ENCODE data around the gene SLC2A6.
A peak's percentile ranks its signal among the peaks of the same experiment; 100 is the strongest.

Gene SLC2A6

GRCh38 chr9:133521122-133522072 lies 42.5 kb upstream of the SLC2A6 start:
- no peaks in the 10 kb centered on the region for H3K79me2 ChIP-seq (ENCODE audit: insufficient read depth, low read length)
- peak overlapping the region; percentile 13 for H3K4me3 ChIP-seq (ENCODE audit: low read length, poor library complexity, severe bottlenecking)
- no peaks in the 10 kb centered on the region for H3K27me3 ChIP-seq (ENCODE audit: insufficient read depth, low read length, poor library complexity, severe bottlenecking)
- TF ChIP-seq EZH2phosphoT487 (IDR thresholded peaks at IDR 0.05; ENCODE audit: borderline replicate concordance) (no peak), CTCF (conservative IDR thresholded peaks at IDR 0.05; ENCODE audit: low read length) (no peak)
- H3K4me2 ChIP-seq (ENCODE audit: low read depth, low read length, poor library complexity, severe bottlenecking): peak overlapping the region; percentile 61
- H3K4me1 ChIP-seq (ENCODE audit: insufficient read depth, low read length, poor library complexity, severe bottlenecking): peaks cover 36% of the 10 kb centered on the region
- H3F3A ChIP-seq (ENCODE audit: low read depth): no peaks in the 10 kb centered on the region
- H3K9me2 ChIP-seq (replicated peaks; ENCODE audit: low read depth, low read length): no peaks in the 10 kb centered on the region
- no peaks in the 10 kb centered on the region for H4K20me1 ChIP-seq (ENCODE audit: insufficient read depth, low read length, poor library complexity, severe bottlenecking)
- no peak overlapping the region for H2AFZ ChIP-seq (ENCODE audit: low read length)
- no peaks in the 10 kb centered on the region for H3K9me3 ChIP-seq (ENCODE audit: insufficient read depth, low read depth, low read length)
- H3K9ac ChIP-seq (ENCODE audit: low read depth, low read length, poor library complexity, severe bottlenecking): peak overlapping the region; percentile 51
- no peaks in the 10 kb centered on the region for H3K36me3 ChIP-seq (ENCODE audit: insufficient read depth, low read length)

GRCh38 chr9:133520121-133520835 lies 41.4 kb upstream of the SLC2A6 start:
- Histone ChIP-seq H3K9me2 (replicated peaks; ENCODE audit: low read depth, low read length) (no peaks in the 10 kb centered on the region), H3K4me2 (ENCODE audit: low read depth, low read length, poor library complexity, severe bottlenecking) (no peak overlapping the region), H3K4me3 (ENCODE audit: low read length, poor library complexity, severe bottlenecking) (no peak overlapping the region), H3K4me1 (ENCODE audit: insufficient read depth, low read length, poor library complexity, severe bottlenecking) (peaks cover 28% of the 10 kb centered on the region), H3F3A (ENCODE audit: low read depth) (no peaks in the 10 kb centered on the region), H3K9ac (ENCODE audit: low read depth, low read length, poor library complexity, severe bottlenecking) (no peak overlapping the region), H2AFZ (ENCODE audit: low read length) (no peak overlapping the region), H3K36me3 (ENCODE audit: insufficient read depth, low read length) (no peaks in the 10 kb centered on the region), H3K9me3 (ENCODE audit: insufficient read depth, low read depth, low read length) (no peaks in the 10 kb centered on the region), H4K20me1 (ENCODE audit: insufficient read depth, low read length, poor library complexity, severe bottlenecking) (no peaks in the 10 kb centered on the region), H3K79me2 (ENCODE audit: insufficient read depth, low read length) (no peaks in the 10 kb centered on the region), H3K27me3 (ENCODE audit: insufficient read depth, low read length, poor library complexity, severe bottlenecking) (no peaks in the 10 kb centered on the region)
- TF ChIP-seq CTCF (conservative IDR thresholded peaks at IDR 0.05; ENCODE audit: low read length) (no peak), EZH2phosphoT487 (IDR thresholded peaks at IDR 0.05; ENCODE audit: borderline replicate concordance) (no peak)

- Histone ChIP-seq H3K27me3 (ENCODE audit: insufficient read depth, low read length, poor library complexity, severe bottlenecking) (no peaks in the 10 kb centered on the region), H4K20me1 (ENCODE audit: insufficient read depth, low read length, poor library complexity, severe bottlenecking) (no peaks in the 10 kb centered on the region), H3K36me3 (ENCODE audit: insufficient read depth, low read length) (no peaks in the 10 kb centered on the region), H3K9me3 (ENCODE audit: insufficient read depth, low read depth, low read length) (no peaks in the 10 kb centered on the region), H3K4me2 (ENCODE audit: low read depth, low read length, poor library complexity, severe bottlenecking) (no peak overlapping the region), H3K4me3 (ENCODE audit: low read length, poor library complexity, severe bottlenecking) (no peak overlapping the region), H3K79me2 (ENCODE audit: insufficient read depth, low read length) (no peaks in the 10 kb centered on the region), H2AFZ (ENCODE audit: low read length) (no peak overlapping the region), H3F3A (ENCODE audit: low read depth) (no peaks in the 10 kb centered on the region), H3K9ac (ENCODE audit: low read depth, low read length, poor library complexity, severe bottlenecking) (no peak overlapping the region), H3K4me1 (ENCODE audit: insufficient read depth, low read length, poor library complexity, severe bottlenecking) (peaks cover 34% of the 10 kb centered on the region), H3K9me2 (replicated peaks; ENCODE audit: low read depth, low read length) (no peaks in the 10 kb centered on the region)
- TF ChIP-seq EZH2phosphoT487 (IDR thresholded peaks at IDR 0.05; ENCODE audit: borderline replicate concordance) (no peak), CTCF (conservative IDR thresholded peaks at IDR 0.05; ENCODE audit: low read length) (no peak)
These were observed 40.8 kb upstream of the SLC2A6 start for GRCh38 chr9:133519693-133520092.
